Measurements from ENCODE around the gene TMEM170A. TPM values are rescaled to one million over a fixed set of nuclear protein-coding genes. Genes with fewer than 3 reads are reported as not detected.
A peak's percentile ranks its signal among the peaks of the same experiment; 100 is the strongest.

The TMEM170A gene
- total and polyA plus RNA-seq, 10 of the 15 experiments (the other 5 are each of a cell fraction or from before 2014, with no cell fraction given): 7.3 to 28.2 (median 20.9) TPM

DNA sequence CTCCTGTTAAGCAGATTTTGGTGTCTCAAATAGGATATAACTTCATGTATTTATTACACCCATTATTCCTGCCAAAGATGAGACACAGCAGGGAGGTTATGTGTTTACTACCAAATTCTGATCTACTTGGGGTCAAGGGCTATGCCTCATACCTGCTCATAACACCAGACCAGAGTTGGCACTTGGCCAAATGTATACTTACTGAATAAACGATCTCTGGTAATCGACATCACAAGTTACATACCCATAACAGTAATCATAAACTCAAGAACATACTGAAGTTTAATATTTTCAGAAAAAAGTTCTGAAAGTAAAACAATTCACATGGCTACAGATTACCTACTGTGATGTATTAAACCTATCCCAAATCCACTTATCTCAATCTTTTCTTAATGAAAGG lies 2.9 kb downstream of the TMEM170A start:
- no peaks in the 10 kb centered on the region for H3K27me3 ChIP-seq (replicated peaks in 1 of 2; ENCODE audit: control insufficient read depth in 2 of 2, insufficient read depth in 2 of 2, low read length in 1 of 2)
- DNase-seq (ENCODE audit: low read depth, low spot score): no peak
- peaks cover 58% of the 10 kb centered on the region for H3K79me2 ChIP-seq (ENCODE audit: control insufficient read depth, insufficient read depth, low read length)
- peaks cover 0 to 2% of the 10 kb centered on the region in 2 experiments; a peak in 2 of 4 replicates for H3K36me3 ChIP-seq (ENCODE audit: control insufficient read depth in 2 of 2, insufficient read depth in 2 of 2, low read length in 1 of 2)
- peak overlapping the region; percentile 15; the same call in 1 of the 2 replicates for H3K4me3 ChIP-seq
- H3K27ac ChIP-seq (ENCODE audit: control insufficient read depth, insufficient read depth): peak overlapping the region; percentile 18; the same call in 1 of the 2 replicates
- BruUV-seq (replicated peaks): no TSS peak
- ChIA-PET POLR2A (no interaction called here), SMC1A (ENCODE audit: uncharacterized antibody, unreplicated experiment) (no interaction called here), RAD21 (ENCODE audit: unreplicated experiment) (no interaction called here), CTCF (no interaction called here)
- H4K20me1 ChIP-seq (ENCODE audit: control insufficient read depth, insufficient read depth): no peaks in the 10 kb centered on the region
- no peak for ATAC-seq
- H3K4me1 ChIP-seq (ENCODE audit: control insufficient read depth, insufficient read depth, low read length): peaks cover 6% of the 10 kb centered on the region
- in situ Hi-C loops (cut with MboI): loop anchor here (10.0 to 25.0 kb wide), 2 partner anchors 163 to 1726 kb away; partner anchors contain the start of genes ADAT1, MON1B and SYCE1L
- FAIRE-seq: no peak
- WGBS (ENCODE audit: insufficient coverage, insufficient replicate concordance, low lambda C conversion rate, missing lambda C conversion rate): 100% methylated on average over 2 of the region's 2 CpGs
- no peak overlapping the region for H2AFZ ChIP-seq (ENCODE audit: control insufficient read depth, low read depth, low read length)
- intact Hi-C loops (cut with micrococcal nuclease; ENCODE audit: unreplicated experiment): loop anchor here (5.0 kb wide), 2 partner anchors 39 to 91 kb away; no protein-coding TSS in a partner anchor
- no peaks in the 10 kb centered on the region for H3K9me3 ChIP-seq (replicated peaks; ENCODE audit: control insufficient read depth, insufficient read depth, low read length)
- H3K9ac ChIP-seq (ENCODE audit: control insufficient read depth, insufficient read depth, low read length): no peak overlapping the region
- H3K4me2 ChIP-seq (ENCODE audit: control insufficient read depth, insufficient read depth): peak overlapping the region; percentile 82
- TF ChIP-seq SMAD1 (IDR thresholded peaks at IDR 0.05; ENCODE audit: low read depth, partially characterized antibody) (peak; percentile 41), ZNF622 (IDR thresholded peaks at IDR 0.05) (no peak)

DNA sequence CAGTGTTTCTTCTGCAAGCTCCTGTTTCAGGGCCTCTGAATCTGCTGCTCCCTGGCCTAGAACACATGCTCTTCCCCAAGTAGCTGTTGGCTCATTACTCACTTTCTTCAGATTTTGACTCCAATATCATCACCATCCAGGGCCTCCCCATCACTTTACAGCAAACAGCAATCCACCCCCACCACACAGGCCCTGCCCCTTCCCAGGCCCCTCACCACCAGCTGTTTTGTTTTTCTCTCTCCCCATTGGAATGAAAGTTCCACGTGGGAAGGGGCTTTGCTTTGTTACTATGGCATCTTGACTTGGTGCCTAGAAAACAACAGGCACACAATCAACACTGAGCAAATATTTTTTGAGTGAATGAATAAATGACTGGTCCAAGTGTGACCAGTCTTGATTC lies 4.0 kb downstream of the TMEM170A start:
- H3K27me3 ChIP-seq (replicated peaks in 1 of 2; ENCODE audit: control insufficient read depth in 2 of 2, insufficient read depth in 2 of 2, low read length in 1 of 2): no peaks in the 10 kb centered on the region
- ChIA-PET SMC1A (ENCODE audit: uncharacterized antibody, unreplicated experiment) (interaction anchor here (0.8 to 0.9 kb wide), 2 partner anchors 27 to 33 kb away, joined by 3 to 5 read pairs; partner anchors contain the start of gene CFDP1), RAD21 (ENCODE audit: unreplicated experiment) (no interaction called here), CTCF (no interaction called here), POLR2A (no interaction called here)
- in situ Hi-C loops (cut with MboI) (loop anchor here (10.0 to 25.0 kb wide), 2 partner anchors 164 to 1727 kb away; partner anchors contain the start of genes ADAT1, MON1B and SYCE1L), intact Hi-C loops (cut with micrococcal nuclease; ENCODE audit: unreplicated experiment) (loop anchor here (5.0 kb wide), 2 partner anchors 38 to 92 kb away; no protein-coding TSS in a partner anchor)
- H3K79me2 ChIP-seq (ENCODE audit: control insufficient read depth, insufficient read depth, low read length): peaks cover 60% of the 10 kb centered on the region
- no peaks in the 10 kb centered on the region for H4K20me1 ChIP-seq (ENCODE audit: control insufficient read depth, insufficient read depth)
- ATAC-seq: no peak
- H3K36me3 ChIP-seq (ENCODE audit: control insufficient read depth in 2 of 2, insufficient read depth in 2 of 2, low read length in 1 of 2): peaks cover 0 to 2% of the 10 kb centered on the region in 2 experiments; a peak in 2 of 4 replicates
- H3K4me1 ChIP-seq (ENCODE audit: control insufficient read depth, insufficient read depth, low read length): peaks cover 6% of the 10 kb centered on the region
- DNase-seq (ENCODE audit: low read depth, low spot score): no peak
- no peak overlapping the region for H3K9ac ChIP-seq (ENCODE audit: control insufficient read depth, insufficient read depth, low read length)
- no peak overlapping the region for H3K27ac ChIP-seq (ENCODE audit: control insufficient read depth, insufficient read depth)
- no TSS peak for BruUV-seq (replicated peaks)
- no peak for FAIRE-seq
- WGBS (ENCODE audit: insufficient coverage, insufficient replicate concordance, low lambda C conversion rate, missing lambda C conversion rate): 100% methylated on average over 1 of the region's 1 CpG
- no peak overlapping the region for H3K4me2 ChIP-seq (ENCODE audit: control insufficient read depth, insufficient read depth)
- H3K4me3 ChIP-seq: no peak overlapping the region
- no peaks in the 10 kb centered on the region for H3K9me3 ChIP-seq (replicated peaks; ENCODE audit: control insufficient read depth, insufficient read depth, low read length)
- no peak overlapping the region for H2AFZ ChIP-seq (ENCODE audit: control insufficient read depth, low read depth, low read length)
- TF ChIP-seq TARDBP (IDR thresholded peaks at IDR 0.05; ENCODE audit: borderline replicate concordance) (no peak), EP300 (IDR thresholded peaks at IDR 0.05; ENCODE audit: borderline replicate concordance in 1 of 2, control insufficient read depth in 1 of 2, low read depth in 2 of 2, low read length in 2 of 2) (no peak), TCF7 (IDR thresholded peaks at IDR 0.05; ENCODE audit: borderline replicate concordance) (no peak), NFIC (IDR thresholded peaks at IDR 0.05; ENCODE audit: low read depth, low read length) (no peak)
- TF ChIP-seq, protein P1, sequence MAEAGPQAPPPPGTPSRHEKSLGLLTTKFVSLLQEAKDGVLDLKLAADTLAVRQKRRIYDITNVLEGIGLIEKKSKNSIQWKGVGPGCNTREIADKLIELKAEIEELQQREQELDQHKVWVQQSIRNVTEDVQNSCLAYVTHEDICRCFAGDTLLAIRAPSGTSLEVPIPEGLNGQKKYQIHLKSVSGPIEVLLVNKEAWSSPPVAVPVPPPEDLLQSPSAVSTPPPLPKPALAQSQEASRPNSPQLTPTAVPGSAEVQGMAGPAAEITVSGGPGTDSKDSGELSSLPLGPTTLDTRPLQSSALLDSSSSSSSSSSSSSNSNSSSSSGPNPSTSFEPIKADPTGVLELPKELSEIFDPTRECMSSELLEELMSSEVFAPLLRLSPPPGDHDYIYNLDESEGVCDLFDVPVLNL (IDR thresholded peaks at IDR 0.05; ENCODE audit: low read depth, low read length): no peak
- TF ChIP-seq, protein P2, sequence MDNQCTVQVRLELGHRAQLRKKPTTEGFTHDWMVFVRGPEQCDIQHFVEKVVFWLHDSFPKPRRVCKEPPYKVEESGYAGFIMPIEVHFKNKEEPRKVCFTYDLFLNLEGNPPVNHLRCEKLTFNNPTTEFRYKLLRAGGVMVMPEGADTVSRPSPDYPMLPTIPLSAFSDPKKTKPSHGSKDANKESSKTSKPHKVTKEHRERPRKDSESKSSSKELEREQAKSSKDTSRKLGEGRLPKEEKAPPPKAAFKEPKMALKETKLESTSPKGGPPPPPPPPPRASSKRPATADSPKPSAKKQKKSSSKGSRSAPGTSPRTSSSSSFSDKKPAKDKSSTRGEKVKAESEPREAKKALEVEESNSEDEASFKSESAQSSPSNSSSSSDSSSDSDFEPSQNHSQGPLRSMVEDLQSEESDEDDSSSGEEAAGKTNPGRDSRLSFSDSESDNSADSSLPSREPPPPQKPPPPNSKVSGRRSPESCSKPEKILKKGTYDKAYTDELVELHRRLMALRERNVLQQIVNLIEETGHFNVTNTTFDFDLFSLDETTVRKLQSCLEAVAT (IDR thresholded peaks at IDR 0.05): no peak
- TF ChIP-seq, protein P3, sequence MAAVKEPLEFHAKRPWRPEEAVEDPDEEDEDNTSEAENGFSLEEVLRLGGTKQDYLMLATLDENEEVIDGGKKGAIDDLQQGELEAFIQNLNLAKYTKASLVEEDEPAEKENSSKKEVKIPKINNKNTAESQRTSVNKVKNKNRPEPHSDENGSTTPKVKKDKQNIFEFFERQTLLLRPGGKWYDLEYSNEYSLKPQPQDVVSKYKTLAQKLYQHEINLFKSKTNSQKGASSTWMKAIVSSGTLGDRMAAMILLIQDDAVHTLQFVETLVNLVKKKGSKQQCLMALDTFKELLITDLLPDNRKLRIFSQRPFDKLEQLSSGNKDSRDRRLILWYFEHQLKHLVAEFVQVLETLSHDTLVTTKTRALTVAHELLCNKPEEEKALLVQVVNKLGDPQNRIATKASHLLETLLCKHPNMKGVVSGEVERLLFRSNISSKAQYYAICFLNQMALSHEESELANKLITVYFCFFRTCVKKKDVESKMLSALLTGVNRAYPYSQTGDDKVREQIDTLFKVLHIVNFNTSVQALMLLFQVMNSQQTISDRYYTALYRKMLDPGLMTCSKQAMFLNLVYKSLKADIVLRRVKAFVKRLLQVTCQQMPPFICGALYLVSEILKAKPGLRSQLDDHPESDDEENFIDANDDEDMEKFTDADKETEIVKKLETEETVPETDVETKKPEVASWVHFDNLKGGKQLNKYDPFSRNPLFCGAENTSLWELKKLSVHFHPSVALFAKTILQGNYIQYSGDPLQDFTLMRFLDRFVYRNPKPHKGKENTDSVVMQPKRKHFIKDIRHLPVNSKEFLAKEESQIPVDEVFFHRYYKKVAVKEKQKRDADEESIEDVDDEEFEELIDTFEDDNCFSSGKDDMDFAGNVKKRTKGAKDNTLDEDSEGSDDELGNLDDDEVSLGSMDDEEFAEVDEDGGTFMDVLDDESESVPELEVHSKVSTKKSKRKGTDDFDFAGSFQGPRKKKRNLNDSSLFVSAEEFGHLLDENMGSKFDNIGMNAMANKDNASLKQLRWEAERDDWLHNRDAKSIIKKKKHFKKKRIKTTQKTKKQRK (IDR thresholded peaks at IDR 0.05; ENCODE audit: low read depth, low read length): no peak
